CD4-positive, alpha-beta memory T cell (primary cell): ENCODE results near the gene ZSCAN1. TPM values are rescaled to one million over a fixed set of nuclear protein-coding genes. Genes with fewer than 3 reads are reported as not detected.
A peak's percentile ranks its signal among the peaks of the same experiment; 100 is the strongest.

Source experiments
- CTCF ChIA-PET: fragments of 350-600 bp; sonication (Branson Sonifier 250); formaldehyde crosslinking; loops from one replicate; lab custom pipeline; 2021; ENCODE audit warnings: inconsistent platforms; ENCODE audit not compliant: partially characterized antibody; lab: Charles Lee
- POLR2A ChIA-PET: fragments of 350-600 bp; sonication (Branson Sonifier 250); formaldehyde crosslinking; loops from one replicate; lab custom pipeline; 2021; ENCODE audit not compliant: partially characterized antibody; lab: Charles Lee
- DNase-seq, 5 donors: peaks; one replicate each; pipeline versions ENCODE4 v3.0.0 to v3.0.0-alpha.2; 2020 to 2022; ENCODE audit warnings: mixed read lengths in 1 of 5
- H3K27ac ChIP-seq: one replicate; pipeline ENCODE4 v1.7.0; 2013; ENCODE audit warnings: low read depth, low read length
- H3K27me3 ChIP-seq: 2 replicates; pipeline ENCODE4 v1.7.0; 2013; ENCODE audit warnings: mild to moderate bottlenecking, low read length, moderate library complexity; ENCODE audit not compliant: insufficient read depth
- H3K36me3 ChIP-seq: 2 replicates; pipeline ENCODE4 v1.7.0; 2013; ENCODE audit warnings: mild to moderate bottlenecking, low read length, moderate library complexity; ENCODE audit not compliant: insufficient read depth
- H3K4me1 ChIP-seq: 2 replicates; pipeline ENCODE4 v1.7.0; 2013; ENCODE audit warnings: mild to moderate bottlenecking, low read length, moderate library complexity; ENCODE audit not compliant: insufficient read depth
- H3K4me3 ChIP-seq, 2 donors: one replicate each; pipeline ENCODE4 v1.7.0; 2013; ENCODE audit warnings: low read length in 2 of 2, mild to moderate bottlenecking in 1 of 2
- H3K9me3 ChIP-seq, 2 donors: one replicate each; pipeline ENCODE4 v1.7.0; 2013; ENCODE audit warnings: low read length in 2 of 2, control low read depth in 1 of 2; ENCODE audit not compliant: control insufficient read depth in 1 of 2
- H3K27ac Mint-ChIP-seq, 7 donors: one replicate each; pipeline ENCODE4 v1.8.0; 2020 to 2021; ENCODE audit warnings: mixed read lengths in 7 of 7, mild to moderate bottlenecking in 6 of 7, inconsistent platforms in 3 of 7, moderate library complexity in 3 of 7
- H3K27me3 Mint-ChIP-seq, 2 donors: one replicate each; pipeline ENCODE4 v1.8.0; 2020 to 2021; ENCODE audit warnings: mixed read lengths in 2 of 2
- H3K36me3 Mint-ChIP-seq, 2 donors: one replicate each; pipeline ENCODE4 v1.8.0; 2020 to 2021; ENCODE audit warnings: mixed read lengths in 2 of 2, inconsistent platforms in 1 of 2, mild to moderate bottlenecking in 1 of 2
- H3K4me1 Mint-ChIP-seq, 4 donors: one replicate each; pipeline ENCODE4 v1.8.0; 2020 to 2021; ENCODE audit warnings: mixed read lengths in 4 of 4, mild to moderate bottlenecking in 1 of 4
- H3K4me3 Mint-ChIP-seq, 8 donors: one replicate each; pipeline ENCODE4 v1.8.0; 2020 to 2021; ENCODE audit warnings: mixed read lengths in 8 of 8, mild to moderate bottlenecking in 7 of 8, moderate library complexity in 6 of 8, inconsistent platforms in 3 of 8
- H3K9me3 Mint-ChIP-seq, 8 donors: one replicate each; pipeline ENCODE4 v1.8.0; 2020 to 2021; ENCODE audit warnings: mixed read lengths in 8 of 8, mild to moderate bottlenecking in 5 of 8, inconsistent platforms in 3 of 8, moderate library complexity in 1 of 8
- intact Hi-C: fragments of 100-400 bp; cut with micrococcal nuclease; formaldehyde crosslinking; loops from one replicate; pipeline ENCODE4 v1.15.1; 2023
- polyA plus RNA-seq, 2 donors: library from polyadenylated mRNA; unstranded; fragments of 300-500 nt; fragmentation: Illumina TruSeq; gene quantifications; one replicate each; pipeline ENCODE4 v1.2.3, GENCODE V29; 2021
- total RNA-seq, 2 experiments: library from RNA; stranded (reverse); gene quantifications; one replicate each; pipeline ENCODE4 v1.2.3, GENCODE V29; 2021

Gene ZSCAN1
- total and polyA plus RNA-seq, 4 experiments from 2014 or later = not detected

- H3K27ac Mint-ChIP-seq = no peak overlapping the region
- POLR2A ChIA-PET = no interaction called here
- peaks cover 0 to 23% of the 10 kb centered on the region in 2 donors for H3K9me3 ChIP-seq
These were observed 50.9 kb downstream of the ZSCAN1 start for GRCh38 chr19:58084596-58085347.

GRCh38 chr19:58085348-58085875 lies 51.6 kb downstream of the ZSCAN1 start:
- no peaks in the 10 kb centered on the region for H3K4me1 ChIP-seq
- POLR2A ChIA-PET = no interaction called here
- no peaks in the 10 kb centered on the region for H3K27me3 ChIP-seq
- Mint-ChIP-seq H3K9me3 (peaks cover under 1 to 75% (median 46%) of the 10 kb centered on the region in 8 donors), H3K4me1 (no peaks in the 10 kb centered on the region), H3K4me3 (no peak overlapping the region), H3K27me3 (no peaks in the 10 kb centered on the region), H3K27ac (no peak overlapping the region), H3K36me3 (peaks cover 15 to 17% of the 10 kb centered on the region in 2 donors)
- H3K9me3 ChIP-seq = peaks cover 0 to 23% of the 10 kb centered on the region in 2 donors
- no peaks in the 10 kb centered on the region for H3K36me3 ChIP-seq
- intact Hi-C loops = no loop called here
- CTCF ChIA-PET = no interaction called here
- H3K4me3 ChIP-seq = no peak overlapping the region
- no peak for DNase-seq
- H3K27ac ChIP-seq = no peak overlapping the region

More at GRCh38 chr19:58084596-58085347, 50.9 kb downstream of the ZSCAN1 start:
- Mint-ChIP-seq H3K27me3 (no peaks in the 10 kb centered on the region), H3K4me1 (no peaks in the 10 kb centered on the region), H3K4me3 (no peak overlapping the region), H3K9me3 (peaks cover 5 to 75% (median 50%) of the 10 kb centered on the region in 8 donors), H3K36me3 (peaks cover 15 to 21% of the 10 kb centered on the region in 2 donors)
- Histone ChIP-seq H3K27ac (no peak overlapping the region), H3K36me3 (no peaks in the 10 kb centered on the region), H3K4me3 (no peak overlapping the region), H3K4me1 (no peaks in the 10 kb centered on the region), H3K27me3 (no peaks in the 10 kb centered on the region)
- intact Hi-C loops = no loop called here
- CTCF ChIA-PET = no interaction called here
- no peak for DNase-seq

- Mint-ChIP-seq H3K27ac (no peak overlapping the region), H3K27me3 (no peaks in the 10 kb centered on the region), H3K9me3 (peaks cover 0 to 71% (median 36%) of the 10 kb centered on the region in 8 donors), H3K36me3 (peaks cover 13 to 20% of the 10 kb centered on the region in 2 donors), H3K4me1 (no peaks in the 10 kb centered on the region), H3K4me3 (no peak overlapping the region)
- Histone ChIP-seq H3K4me1 (no peaks in the 10 kb centered on the region), H3K27me3 (no peaks in the 10 kb centered on the region), H3K27ac (no peak overlapping the region), H3K36me3 (no peaks in the 10 kb centered on the region), H3K9me3 (peaks cover 0 to 30% of the 10 kb centered on the region in 2 donors), H3K4me3 (no peak overlapping the region)
- ChIA-PET CTCF (no interaction called here), POLR2A (no interaction called here)
- intact Hi-C loops = no loop called here
- DNase-seq = no peak
These were observed 53.2 kb downstream of the ZSCAN1 start for GRCh38 chr19:58086825-58087710.

GRCh38 chr19:58088521-58089052 lies 54.8 kb downstream of the ZSCAN1 start:
- H3K27ac Mint-ChIP-seq = no peak overlapping the region

GRCh38 chr19:58089846-58090245 lies 56.0 kb downstream of the ZSCAN1 start:
- no peaks in the 10 kb centered on the region for H3K27me3 ChIP-seq
- Mint-ChIP-seq H3K4me3 (no peak overlapping the region), H3K36me3 (peaks cover 12 to 18% of the 10 kb centered on the region in 2 donors), H3K4me1 (peaks cover 0 to 4% (median 0%) of the 10 kb centered on the region in 4 donors), H3K9me3 (peaks cover 0 to 69% (median 33%) of the 10 kb centered on the region in 8 donors), H3K27me3 (no peaks in the 10 kb centered on the region), H3K27ac (no peak overlapping the region)
- no peaks in the 10 kb centered on the region for H3K4me1 ChIP-seq
- no peak overlapping the region for H3K4me3 ChIP-seq
- intact Hi-C loops = no loop called here
- H3K27ac ChIP-seq = no peak overlapping the region
- DNase-seq = no peak
- POLR2A ChIA-PET = interaction anchor here (1.0 kb wide), 1 partner anchor 173 kb away, joined by 3 read pairs; the partner anchor contains the start of gene ZNF417
- no peaks in the 10 kb centered on the region for H3K36me3 ChIP-seq
- CTCF ChIA-PET = no interaction called here
- H3K9me3 ChIP-seq = peaks cover 0 to 16% of the 10 kb centered on the region in 2 donors

More at GRCh38 chr19:58088521-58089052, 54.8 kb downstream of the ZSCAN1 start:
- Histone ChIP-seq H3K4me1 (no peaks in the 10 kb centered on the region), H3K27ac (no peak overlapping the region), H3K9me3 (peaks cover 0 to 23% of the 10 kb centered on the region in 2 donors), H3K4me3 (no peak overlapping the region), H3K27me3 (no peaks in the 10 kb centered on the region), H3K36me3 (no peaks in the 10 kb centered on the region)
- no peak overlapping the region for H3K4me3 Mint-ChIP-seq
- peaks cover 0 to 70% (median 34%) of the 10 kb centered on the region in 8 donors for H3K9me3 Mint-ChIP-seq
- peaks cover 0 to 4% (median 0%) of the 10 kb centered on the region in 4 donors for H3K4me1 Mint-ChIP-seq
- peaks cover 16 to 24% of the 10 kb centered on the region in 2 donors for H3K36me3 Mint-ChIP-seq
- CTCF ChIA-PET = no interaction called here
- POLR2A ChIA-PET = no interaction called here
- intact Hi-C loops = no loop called here
- no peak for DNase-seq
- no peaks in the 10 kb centered on the region for H3K27me3 Mint-ChIP-seq

GRCh38 chr19:58091251-58091995 lies 57.6 kb downstream of the ZSCAN1 start:
- H3K4me3 ChIP-seq = no peak overlapping the region
- Mint-ChIP-seq H3K36me3 (peaks cover 17 to 20% of the 10 kb centered on the region in 2 donors), H3K4me1 (peaks cover 0 to 10% (median under 1%) of the 10 kb centered on the region in 4 donors), H3K27me3 (no peaks in the 10 kb centered on the region), H3K9me3 (peaks cover 0 to 76% (median 41%) of the 10 kb centered on the region in 8 donors), H3K4me3 (no peak overlapping the region), H3K27ac (peak overlapping the region in 1 of 7 donors; percentile 29)
- no peaks in the 10 kb centered on the region for H3K4me1 ChIP-seq
- H3K36me3 ChIP-seq = no peaks in the 10 kb centered on the region
- H3K27me3 ChIP-seq = no peaks in the 10 kb centered on the region
- CTCF ChIA-PET = no interaction called here
- DNase-seq = no peak
- no peak overlapping the region for H3K27ac ChIP-seq
- intact Hi-C loops = no loop called here
- peaks cover 0 to 16% of the 10 kb centered on the region in 2 donors for H3K9me3 ChIP-seq
- POLR2A ChIA-PET = interaction anchor here (0.6 to 0.7 kb wide), 2 partner anchors 8 to 199 kb away, joined by 3 to 5 read pairs; no protein-coding TSS in a partner anchor
